Astrocyte of the hippocampus (primary cell): ENCODE measurements around the gene OPALIN.
"Not testable (repeated sequence)": the region's sequence is repeated elsewhere in the genome, so short reads cannot be mapped to it uniquely, and the experiment has no call there.

Source experiments
- DNase-seq: peaks from one replicate; pipeline ENCODE4 v3.0.0; 2011; ENCODE audit warnings: low read depth, low spot score

OPALIN gene

GRCh38 chr10:96339383-96339782, 19.4 kb downstream of the OPALIN start:
- DNase-seq: no peak

GRCh38 chr10:96338279-96338925, 20.4 kb downstream of the OPALIN start:
- DNase-seq: no peak

- no peak for DNase-seq
Observed at GRCh38 chr10:96337106-96337505, 21.7 kb downstream of the OPALIN start.

DNA sequence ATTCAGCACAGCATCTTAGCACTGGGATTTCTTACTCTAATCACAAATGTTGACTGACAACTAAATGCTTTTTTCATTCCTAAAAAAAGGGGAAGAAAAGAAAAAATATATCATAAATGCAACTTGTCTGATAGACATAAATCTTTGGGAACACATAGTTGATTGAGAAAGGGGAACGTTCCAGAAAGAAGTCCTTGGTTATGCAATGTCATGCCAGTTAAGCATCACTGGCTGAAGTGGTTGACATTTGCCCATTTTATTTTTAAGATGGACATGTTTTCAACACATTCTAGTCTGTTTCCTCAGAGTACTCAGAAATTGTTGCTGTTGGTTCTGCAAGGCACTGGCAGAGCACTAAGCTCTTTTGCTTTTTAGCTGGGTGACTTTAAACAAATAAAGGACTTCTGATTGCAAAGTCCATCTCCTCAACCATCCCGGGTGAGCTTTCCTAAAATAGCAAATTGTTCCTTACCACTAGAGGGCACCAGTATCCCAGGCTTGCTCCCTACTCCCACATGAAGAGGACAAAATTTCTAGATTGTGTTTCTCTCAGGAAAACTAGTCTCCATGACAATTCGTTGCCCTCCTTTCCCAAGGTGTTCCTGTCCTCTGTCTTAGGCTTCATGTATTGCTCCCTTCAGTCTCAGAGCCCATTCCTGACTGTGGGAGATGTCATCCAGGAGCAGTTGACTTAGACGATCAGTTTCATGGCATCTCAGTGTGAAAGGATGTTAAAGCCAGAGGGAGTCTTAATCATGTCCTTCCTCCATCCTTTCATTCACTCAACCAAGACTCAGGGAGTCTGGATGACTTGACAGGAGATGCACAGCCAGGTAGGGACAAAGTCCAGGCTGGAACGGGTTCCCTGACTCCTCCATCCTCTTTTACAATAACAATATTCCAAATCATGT, 23.9 kb downstream of the OPALIN start:
- peak; percentile 68 for DNase-seq

- no peak for DNase-seq
Observed at GRCh38 chr10:96333101-96333500, 25.7 kb downstream of the OPALIN start.

DNA sequence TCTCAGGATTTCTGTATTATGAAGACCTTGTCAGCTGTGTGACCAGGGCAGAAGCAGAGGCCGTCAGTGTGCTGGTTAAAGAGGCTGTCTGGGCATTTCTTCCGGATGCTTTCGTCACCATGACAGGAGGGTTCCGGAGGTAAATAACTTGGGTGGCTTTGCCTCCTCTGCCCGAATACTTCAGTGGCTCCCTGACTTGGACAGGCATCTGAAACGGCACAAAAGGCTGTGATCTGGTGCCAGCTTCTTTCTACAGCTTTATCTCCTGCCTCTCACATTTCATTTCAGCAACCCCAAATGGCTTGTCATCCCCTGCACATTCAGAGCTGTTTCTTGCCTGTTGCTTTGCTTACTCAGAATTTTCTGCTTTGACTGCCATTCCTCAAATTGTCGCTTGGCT, 31.3 kb downstream of the OPALIN start:
- no peak for DNase-seq

- DNase-seq: no peak
Observed at GRCh38 chr10:96325719-96326373, 33.0 kb downstream of the OPALIN start.

DNA sequence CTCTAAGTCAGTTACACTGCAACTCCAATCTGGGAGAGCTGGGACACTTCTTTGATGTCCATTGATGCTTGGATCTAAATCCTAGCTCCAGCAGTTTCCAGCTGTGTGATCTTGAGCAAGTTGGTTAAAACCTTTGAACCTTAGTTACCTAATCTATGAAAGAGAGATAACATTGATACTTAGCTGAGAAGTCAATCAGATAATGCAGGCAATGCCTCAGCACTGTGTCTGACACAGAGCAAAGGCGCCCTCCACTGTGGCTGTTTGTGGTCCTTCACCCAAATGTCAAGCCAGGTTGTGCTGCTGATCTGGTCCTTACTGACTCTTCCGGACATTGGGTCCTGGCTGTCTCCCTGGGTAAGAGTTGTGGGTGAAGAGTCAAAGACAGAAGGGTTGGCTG, 34.4 kb downstream of the OPALIN start:
- no peak for DNase-seq

DNA sequence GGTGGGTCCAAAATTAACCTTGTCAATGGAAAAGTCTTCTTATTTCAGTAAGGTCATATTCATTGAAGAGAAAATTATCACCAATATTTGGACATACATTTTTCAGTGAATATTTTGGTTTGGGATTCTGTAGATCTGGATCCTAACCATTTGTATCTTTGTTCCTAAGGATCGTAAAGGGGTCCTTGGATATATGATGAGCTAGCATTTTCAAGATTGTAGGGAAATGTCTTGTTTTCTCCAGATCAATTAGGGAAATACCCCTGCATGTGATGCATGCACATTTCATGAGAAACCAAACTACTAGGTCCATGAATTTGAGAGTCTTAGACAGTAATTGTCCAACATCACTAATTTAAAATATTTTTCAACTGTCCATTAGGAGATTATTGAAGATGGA, 36.5 kb downstream of the OPALIN start:
- DNase-seq: no peak

GRCh38 chr10:96321822-96322221, 37.0 kb downstream of the OPALIN start:
- DNase-seq: no peak

GRCh38 chr10:96319754-96320474, 38.9 kb downstream of the OPALIN start:
- DNase-seq: peak; percentile 3

DNA sequence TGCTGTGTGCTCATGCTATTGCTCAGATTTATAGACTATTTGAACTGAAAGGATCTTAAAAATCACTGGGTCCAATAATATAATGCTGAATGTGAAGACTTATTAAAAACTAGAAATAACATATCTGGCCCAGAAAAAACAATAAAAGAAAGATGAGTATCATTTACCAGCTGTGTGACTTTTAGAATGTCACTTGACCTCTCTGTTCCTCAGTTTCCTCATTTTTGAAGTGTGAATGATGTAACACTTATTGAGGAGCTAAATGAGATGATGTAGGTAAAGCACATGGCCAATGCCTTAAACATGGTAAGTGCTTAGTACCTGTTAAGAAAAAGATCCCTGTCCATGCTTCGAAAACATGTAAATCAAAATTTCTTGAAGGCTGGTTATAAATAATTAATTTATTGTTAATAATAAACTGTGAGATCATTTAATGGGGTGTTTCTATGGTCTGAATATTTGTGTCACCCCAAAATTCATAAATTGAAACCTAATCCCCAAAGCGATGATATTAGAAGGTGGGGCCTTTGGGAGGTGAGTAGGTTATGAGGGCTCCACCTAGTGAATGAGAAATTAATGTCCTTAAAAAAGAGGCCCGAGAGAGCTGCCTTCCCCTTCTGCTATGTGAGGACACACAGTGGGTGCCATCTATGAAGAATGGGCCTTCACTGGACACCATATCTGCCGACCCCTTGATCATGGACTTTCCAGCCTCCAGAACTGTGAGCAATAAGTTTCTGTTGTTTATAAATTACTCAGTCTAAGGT, 41.6 kb downstream of the OPALIN start:
- DNase-seq: no peak

DNA sequence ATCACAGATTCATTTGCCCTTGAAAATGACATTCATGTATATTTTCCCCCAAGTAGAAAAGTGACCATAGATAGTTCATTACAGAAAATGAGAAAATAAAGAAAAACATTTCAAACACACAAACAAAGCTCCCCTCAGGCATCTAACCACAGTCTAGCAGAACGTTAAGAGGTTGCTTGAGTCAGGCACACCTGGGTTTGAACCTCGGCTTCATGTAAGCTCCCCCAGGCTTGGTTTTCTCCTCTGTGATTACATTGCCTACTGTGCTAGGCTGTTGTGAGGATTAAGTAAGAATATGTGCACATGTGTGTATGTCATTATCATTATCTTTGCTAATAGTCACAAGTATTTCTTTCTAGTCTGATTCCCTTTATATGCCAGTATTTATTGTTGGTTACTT, 45.5 kb downstream of the OPALIN start:
- no peak for DNase-seq

- no peak for DNase-seq
Observed at GRCh38 chr10:96311180-96311715, 47.6 kb downstream of the OPALIN start.

DNA sequence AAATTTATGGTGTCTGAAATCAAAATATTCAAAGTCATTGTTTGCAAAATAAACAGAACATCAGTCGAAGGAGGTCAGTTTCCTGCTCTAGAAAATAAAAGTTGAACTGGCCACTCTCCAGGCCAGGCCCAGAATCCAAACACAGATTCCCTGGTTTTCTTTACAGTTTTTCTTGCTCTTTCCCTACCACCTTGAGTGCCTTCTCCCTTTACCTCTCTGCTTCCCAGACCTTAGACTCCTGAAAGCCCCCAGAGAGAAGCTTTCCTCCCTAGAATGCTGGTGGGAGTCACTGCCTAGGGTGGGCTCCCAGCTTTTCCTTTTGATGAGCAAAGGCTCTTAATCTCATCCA, 48.5 kb downstream of the OPALIN start:
- no peak for DNase-seq

DNA sequence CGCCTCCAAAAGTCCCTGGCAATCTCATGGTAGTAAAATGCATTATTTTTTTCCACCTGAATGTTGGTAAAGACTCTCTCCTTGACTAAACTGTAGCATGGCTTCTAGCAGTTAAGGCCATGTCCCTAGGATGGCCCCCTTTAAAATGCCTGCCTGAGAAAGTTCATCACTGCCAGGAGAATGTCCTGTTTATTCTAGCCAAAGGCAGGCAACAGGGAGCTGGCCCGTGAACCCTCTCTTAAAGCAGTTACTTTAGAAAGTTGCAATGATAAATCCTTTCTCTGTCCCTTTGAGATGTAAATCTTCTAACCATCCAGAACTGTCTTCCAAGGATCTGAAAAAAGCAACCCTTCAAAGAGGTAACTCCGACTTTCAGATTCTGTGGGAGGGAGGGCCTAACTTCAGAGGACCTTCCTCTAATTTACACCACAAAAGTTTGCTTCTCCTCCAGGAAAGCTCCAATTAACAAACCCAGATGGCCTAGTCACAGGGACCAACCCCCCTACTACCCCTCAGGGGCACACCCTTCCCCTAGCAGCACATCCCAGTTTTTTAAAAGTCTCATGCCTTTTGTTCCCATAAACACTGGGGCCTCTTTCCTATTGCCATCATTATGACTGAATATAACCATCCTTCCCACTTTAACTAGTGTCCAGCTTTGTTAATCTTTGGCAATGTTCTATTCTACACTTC, 49.0 kb downstream of the OPALIN start:
- DNase-seq: no peak

- not testable (repeated sequence) for DNase-seq
Observed at GRCh38 chr10:96308854-96309253, 49.9 kb downstream of the OPALIN start.

DNA sequence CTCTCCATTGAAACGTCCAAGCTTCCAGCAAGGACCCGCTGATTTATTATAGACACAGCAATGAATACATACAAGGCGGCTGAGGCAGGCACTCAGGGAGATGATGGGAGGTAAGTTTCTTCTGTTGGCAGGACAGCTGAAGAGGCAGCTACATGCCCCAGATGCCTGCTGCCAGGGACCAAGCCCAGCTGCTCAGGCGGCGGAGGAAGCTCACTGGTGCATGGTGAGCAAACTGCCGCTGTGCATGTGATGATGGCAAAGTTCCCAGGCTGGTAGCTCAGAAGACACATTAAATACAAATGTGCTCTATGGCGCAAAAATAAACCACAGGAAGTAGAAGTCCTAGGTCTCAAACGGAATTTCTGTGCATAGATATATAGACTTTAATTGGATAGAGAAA, 52.3 kb downstream of the OPALIN start:
- no peak for DNase-seq

- no peak for DNase-seq
Observed at GRCh38 chr10:96305019-96305418, 53.8 kb downstream of the OPALIN start.

GRCh38 chr10:96304230-96304629, 54.6 kb downstream of the OPALIN start, which contains the start of gene DNTT:
TSS of gene DNTT (plus strand) at chr10:96304434. CDS start at chr10:96304498, 64 bp downstream.
- DNase-seq: no peak
